Esophagus squamous epithelium (tissue), 5 donors: ENCODE measurements around the gene COG4. TPM values are rescaled to one million over a fixed set of nuclear protein-coding genes. Genes with fewer than 3 reads are reported as not detected.
A peak's percentile ranks its signal among the peaks of the same experiment; 100 is the strongest.
"Not testable (repeated sequence)": the region's sequence is repeated elsewhere in the genome, so short reads cannot be mapped to it uniquely, and the experiment has no call there.

ENCODE experiments used
- DNase-seq: peaks from one replicate; lab custom pipeline; 2025; lab: John Stamatoyannopoulos, UW
- H3K27ac ChIP-seq, 4 donors: fragments of 200-600 bp; sonication (generic); one replicate each; pipeline ENCODE4 v1.5.1; 2016 to 2019; ENCODE audit warnings: mild to moderate bottlenecking in 1 of 4
- H3K27me3 ChIP-seq, 4 donors: fragments of 200-600 bp; sonication (generic); 1 replicate in 3 of 4; 2 replicates in 1 of 4; pipeline versions ENCODE4 v1.5.1 to v1.6.0; 2017 to 2021; ENCODE audit warnings: antibody characterized with exemption in 1 of 4
- H3K36me3 ChIP-seq, 3 donors: fragments of 200-600 bp; sonication (generic); one replicate each; pipeline ENCODE4 v1.5.1; 2016 to 2019
- H3K4me1 ChIP-seq, 3 donors: fragments of 200-600 bp; sonication (generic); one replicate each; pipeline ENCODE4 v1.5.1; 2017 to 2019
- H3K4me3 ChIP-seq, 4 donors: fragments of 200-600 bp; sonication (generic); 1 replicate in 3 of 4; 2 replicates in 1 of 4; pipeline ENCODE4 v1.5.1; 2016 to 2019; ENCODE audit warnings: mild to moderate bottlenecking in 2 of 4, moderate library complexity in 1 of 4
- H3K9me3 ChIP-seq, 3 donors: fragments of 200-600 bp; sonication (generic); one replicate each; pipeline ENCODE4 v1.5.1; 2016 to 2019
- POLR2A ChIP-seq, 4 donors: fragments of 450-650 bp; IDR thresholded peaks; one replicate each; pipeline ENCODE4 v1.6.1; 2017; ENCODE audit warnings: antibody characterized with exemption in 4 of 4, mild to moderate bottlenecking in 4 of 4, moderate library complexity in 3 of 4
- WGBS, 2 donors: methylation state at CpG; one replicate each; pipeline ENCODE4 v1.1.5; 2018; 5-methylcytosine and 5-hydroxymethylcytosine counted together
- intact Hi-C: fragments of 100-400 bp; cut with DNase I; formaldehyde crosslinking; loops from one replicate; pipeline ENCODE4 v1.15.0; 2022
- total RNA-seq, 4 donors: library from RNA; depleted of rRNA; stranded (reverse); fragments of >200 nt; gene quantifications; one replicate each; pipeline ENCODE4 v1.1.0, GENCODE V29; 2016
- TF ChIP-seq, protein P1 (sequence below), 6 experiments: fragments of 450-650 bp in 4 of 6; fragments of 200-600 bp in 2 of 6; sonication (generic) in 2 of 6; IDR thresholded peaks; one replicate each; pipeline ENCODE4 v1.5.1; 2016 to 2019; ENCODE audit warnings: antibody characterized with exemption in 6 of 6, mild to moderate bottlenecking in 4 of 6, moderate library complexity in 4 of 6
- donor health status: DM: yes; HTN: yes; CAD: no.

COG4 gene
- total RNA-seq, 4 donors from 2014 or later: 40.3 to 54.0 (median 47.5) TPM

DNA sequence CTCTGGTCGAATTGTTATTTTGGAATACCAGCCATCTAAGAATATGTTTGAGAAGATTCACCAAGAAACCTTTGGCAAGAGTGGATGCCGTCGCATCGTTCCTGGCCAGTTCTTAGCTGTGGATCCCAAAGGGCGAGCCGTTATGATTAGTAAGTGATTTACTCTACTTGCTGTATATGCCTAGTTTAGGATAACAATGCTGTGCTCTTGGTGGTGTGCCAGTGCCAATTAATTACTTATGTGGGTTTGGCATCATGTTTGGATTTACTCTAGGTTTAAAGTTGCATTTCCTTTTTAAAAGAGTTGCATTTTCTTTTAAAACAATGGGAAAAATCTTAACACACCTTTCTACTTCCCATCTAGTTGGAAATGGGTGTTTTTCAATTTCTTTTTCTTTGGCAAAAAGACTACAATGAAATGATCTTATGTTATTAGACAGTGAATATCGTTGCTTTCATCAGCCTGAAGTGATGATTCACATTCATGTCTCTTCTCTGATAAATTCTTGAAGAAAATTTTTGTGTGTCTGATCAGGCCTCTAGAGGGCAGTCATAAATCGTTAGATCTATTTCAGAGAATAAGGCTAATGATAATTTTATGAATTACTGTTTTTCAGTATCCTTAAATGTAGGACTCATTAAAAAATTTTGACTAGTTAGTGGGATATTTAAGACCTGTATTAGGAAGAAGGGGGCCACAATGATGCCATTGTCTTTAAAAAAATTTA lies 5.9 kb upstream of the COG4 start:
- intact Hi-C loops: no loop called here
- TF ChIP-seq, protein P1, sequence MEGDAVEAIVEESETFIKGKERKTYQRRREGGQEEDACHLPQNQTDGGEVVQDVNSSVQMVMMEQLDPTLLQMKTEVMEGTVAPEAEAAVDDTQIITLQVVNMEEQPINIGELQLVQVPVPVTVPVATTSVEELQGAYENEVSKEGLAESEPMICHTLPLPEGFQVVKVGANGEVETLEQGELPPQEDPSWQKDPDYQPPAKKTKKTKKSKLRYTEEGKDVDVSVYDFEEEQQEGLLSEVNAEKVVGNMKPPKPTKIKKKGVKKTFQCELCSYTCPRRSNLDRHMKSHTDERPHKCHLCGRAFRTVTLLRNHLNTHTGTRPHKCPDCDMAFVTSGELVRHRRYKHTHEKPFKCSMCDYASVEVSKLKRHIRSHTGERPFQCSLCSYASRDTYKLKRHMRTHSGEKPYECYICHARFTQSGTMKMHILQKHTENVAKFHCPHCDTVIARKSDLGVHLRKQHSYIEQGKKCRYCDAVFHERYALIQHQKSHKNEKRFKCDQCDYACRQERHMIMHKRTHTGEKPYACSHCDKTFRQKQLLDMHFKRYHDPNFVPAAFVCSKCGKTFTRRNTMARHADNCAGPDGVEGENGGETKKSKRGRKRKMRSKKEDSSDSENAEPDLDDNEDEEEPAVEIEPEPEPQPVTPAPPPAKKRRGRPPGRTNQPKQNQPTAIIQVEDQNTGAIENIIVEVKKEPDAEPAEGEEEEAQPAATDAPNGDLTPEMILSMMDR (IDR thresholded peaks at IDR 0.05): peak in 4 of 6 experiments; percentile 38 to 69 (median 59)
- no peak for TF ChIP-seq POLR2A (IDR thresholded peaks at IDR 0.05)
- peaks cover 11 to 57% (median 39%) of the 10 kb centered on the region in 3 donors for H3K4me1 ChIP-seq
- no peak overlapping the region for H3K4me3 ChIP-seq
- no peak for DNase-seq
- H3K27ac ChIP-seq: peak overlapping the region in 1 of 4 donors; percentile 2
- no peaks in the 10 kb centered on the region for H3K9me3 ChIP-seq
- peaks cover 15 to 84% (median 52%) of the 10 kb centered on the region in 3 donors for H3K36me3 ChIP-seq
- 50 to 60% methylated on average over 8 of the region's 8 CpGs for WGBS, 2 donors
- no peaks in the 10 kb centered on the region for H3K27me3 ChIP-seq

DNA sequence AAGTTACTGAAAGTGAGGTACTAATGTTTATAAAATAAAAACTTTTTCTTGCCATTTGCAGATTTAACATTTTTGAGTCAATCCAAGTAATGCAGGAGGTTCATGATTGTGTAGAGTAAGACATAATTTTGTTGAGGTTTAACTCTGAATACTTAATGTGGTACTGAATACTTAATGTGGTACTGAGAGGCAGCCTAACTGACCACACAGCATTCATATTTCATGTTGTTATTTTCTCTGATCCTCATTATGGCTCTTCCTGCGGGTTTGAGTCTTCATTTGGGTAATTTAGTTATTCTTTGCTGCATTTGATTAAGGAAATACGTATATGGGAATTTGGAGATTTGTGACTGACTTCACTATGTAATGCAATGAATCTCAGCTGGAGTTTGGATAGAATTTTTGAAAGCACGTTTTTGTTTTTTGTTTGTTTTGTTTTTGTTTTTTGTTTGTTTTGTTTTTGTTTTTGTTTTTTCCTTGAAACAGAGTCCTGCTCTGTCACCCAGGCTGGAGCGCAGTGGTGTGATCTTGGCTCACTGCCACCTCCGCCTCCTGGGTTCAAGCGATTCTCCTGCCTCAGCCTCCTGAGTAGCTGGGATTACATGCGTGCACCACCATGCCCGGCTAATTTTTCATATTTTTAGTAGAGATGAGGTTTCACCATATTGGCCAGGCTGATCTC lies 4.1 kb upstream of the COG4 start:
- Histone ChIP-seq H3K9me3 (no peaks in the 10 kb centered on the region), H3K27ac (no peak overlapping the region), H3K27me3 (no peaks in the 10 kb centered on the region), H3K36me3 (peaks cover 15 to 67% (median 36%) of the 10 kb centered on the region in 3 donors), H3K4me1 (peaks cover 15 to 63% (median 41%) of the 10 kb centered on the region in 3 donors), H3K4me3 (no peak overlapping the region)
- TF ChIP-seq, protein P1 (IDR thresholded peaks at IDR 0.05): no peak
- no peak for TF ChIP-seq POLR2A (IDR thresholded peaks at IDR 0.05)
- intact Hi-C loops: no loop called here
- 63 to 70% methylated on average over 8 of the region's 8 CpGs for WGBS, 2 donors
- no peak for DNase-seq

DNA sequence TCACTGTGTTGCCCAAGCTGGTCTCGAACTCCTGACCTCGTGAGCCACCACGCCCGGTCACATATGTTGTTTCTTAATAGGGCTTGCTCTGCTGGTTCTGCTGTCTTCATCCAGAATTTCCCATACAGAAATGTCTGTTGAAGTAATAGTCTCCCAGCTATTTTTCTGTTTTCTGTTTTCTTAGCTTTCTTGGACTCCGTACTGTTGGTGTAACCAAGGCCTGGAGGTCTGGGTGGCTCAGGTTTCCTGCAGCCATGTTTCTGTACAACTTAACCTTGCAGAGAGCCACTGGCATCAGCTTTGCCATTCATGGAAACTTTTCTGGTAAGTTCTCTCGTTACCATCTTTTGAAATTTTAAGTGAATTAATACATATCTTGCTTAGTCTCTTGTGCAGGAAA lies 3.0 kb upstream of the COG4 start:
- no peak for DNase-seq
- peaks cover 7 to 56% (median 29%) of the 10 kb centered on the region in 3 donors for H3K36me3 ChIP-seq
- peak overlapping the region in 1 of 4 donors; percentile 7 for H3K27ac ChIP-seq
- TF ChIP-seq, protein P1 (IDR thresholded peaks at IDR 0.05): no peak
- no peak for TF ChIP-seq POLR2A (IDR thresholded peaks at IDR 0.05)
- no peak overlapping the region for H3K4me3 ChIP-seq
- intact Hi-C loops: no loop called here
- WGBS, 2 donors: 62 to 69% methylated on average over 6 of the region's 6 CpGs
- no peaks in the 10 kb centered on the region for H3K27me3 ChIP-seq
- no peaks in the 10 kb centered on the region for H3K9me3 ChIP-seq
- H3K4me1 ChIP-seq: peaks cover 15 to 74% (median 48%) of the 10 kb centered on the region in 3 donors

DNA sequence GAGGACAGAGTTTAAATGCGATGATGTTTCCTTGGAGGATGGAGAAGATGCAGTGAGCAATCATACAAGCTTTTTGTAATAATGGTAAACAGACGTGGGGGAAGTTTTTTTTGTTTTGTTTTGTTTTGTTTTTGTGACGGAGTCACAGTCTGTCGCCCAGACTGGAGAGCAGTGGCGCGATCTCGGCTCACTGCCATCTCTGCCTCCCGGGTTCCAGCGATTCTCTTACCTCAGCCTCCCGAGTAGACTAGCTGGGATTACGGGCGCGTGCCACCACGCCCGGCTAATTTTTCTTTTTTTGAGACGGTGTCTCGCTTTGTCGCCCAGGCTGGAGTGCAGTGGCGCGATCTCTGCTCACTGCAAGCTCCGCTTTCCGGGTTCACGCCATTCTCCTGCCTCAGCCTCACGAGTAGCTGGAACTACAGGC lies 1.1 kb upstream of the COG4 start:
- DNase-seq: not testable (repeated sequence)
- WGBS, 2 donors: 0 to 2% methylated on average over 21 to 24 of the region's 24 CpGs

DNA sequence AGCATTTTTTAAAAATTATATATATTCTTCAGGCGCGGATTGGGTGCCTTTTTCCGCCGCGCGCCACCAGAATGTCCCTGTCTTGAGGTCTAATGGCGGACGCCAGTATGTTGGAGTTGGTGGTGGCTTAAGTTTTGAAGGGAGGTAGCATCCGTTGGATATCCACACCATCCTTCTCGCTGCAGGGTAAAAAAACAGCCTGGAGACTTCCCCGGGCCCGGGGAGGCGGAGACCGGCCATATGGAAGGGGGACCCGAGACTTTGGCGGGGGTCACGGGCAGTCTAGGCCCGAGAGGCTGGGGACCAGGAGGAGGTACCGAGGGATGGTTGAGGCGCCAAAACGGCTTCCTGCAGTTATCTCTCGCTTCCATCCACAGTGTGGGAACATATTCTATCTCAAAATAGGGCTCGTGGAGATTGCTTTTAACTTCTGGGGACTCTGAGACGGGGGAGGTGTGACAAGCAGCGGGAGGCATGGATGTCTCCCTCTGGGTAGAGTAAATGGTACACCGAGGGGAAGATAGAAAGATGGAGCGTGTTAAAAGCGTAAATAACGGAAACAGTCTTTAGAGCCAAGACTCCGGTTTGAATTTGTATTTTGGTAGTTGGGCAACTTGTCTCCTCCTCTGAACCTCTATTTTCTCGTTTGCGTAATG lies 517 bp upstream of the COG4 start, which contains the start of gene SF3B3:
Gene SF3B3, plus strand, starts transcription at position 74 of the 656 bp plus-strand sequence. CDS start 2,841 bp downstream, outside the sequence.
- peaks cover 0 to 39% (median 8%) of the 10 kb centered on the region in 3 donors for H3K36me3 ChIP-seq
- whole genome bisulfite sequencing, 2 donors: 1% methylated on average over 29 of the region's 32 CpGs
- DNase-seq: peak; percentile 34
- peak within 1 kb of the TSS; percentile 86 to 93 (median 92) for H3K27ac ChIP-seq
- no peaks in the 10 kb centered on the region for H3K27me3 ChIP-seq
- TF ChIP-seq, protein P1 (IDR thresholded peaks at IDR 0.05): peak in 1 of 6 experiments; percentile 3
- peak in 2 of 4 donors; percentile 39 to 51 for TF ChIP-seq POLR2A (IDR thresholded peaks at IDR 0.05)
- peaks cover 15 to 63% (median 44%) of the 10 kb centered on the region in 3 donors for H3K4me1 ChIP-seq
- H3K4me3 ChIP-seq: peak within 1 kb of the TSS; percentile 60 to 96 (median 88)
- H3K9me3 ChIP-seq: no peaks in the 10 kb centered on the region
- intact Hi-C loops: loop anchor here (5.0 kb wide), 1 partner anchor 133 kb away; no protein-coding TSS in a partner anchor

More for the DNA sequence above, 1.1 kb upstream of the COG4 start:
- Histone ChIP-seq H3K4me3 (peak overlapping the region; percentile 60 to 96 (median 88)), H3K27ac (peak overlapping the region; percentile 86 to 93 (median 92)), H3K4me1 (peaks cover 15 to 68% (median 48%) of the 10 kb centered on the region in 3 donors), H3K36me3 (peaks cover 0 to 42% (median 12%) of the 10 kb centered on the region in 3 donors)
- H3K9me3 ChIP-seq, H3K27me3 ChIP-seq: not testable (repeated sequence)
- intact Hi-C loops: loop anchor here (5.0 kb wide), 1 partner anchor 133 kb away; no protein-coding TSS in a partner anchor
